ENCODE data around the gene IQCM.

GRCh38 chr4:149499726-149500125 lies 315.9 kb downstream of the IQCM start:
- TF ChIP-seq CTCF (tag by site-specific recombination; IDR thresholded peaks at IDR 0.05) (no peak), ZNF654 (tag by site-specific recombination; IDR thresholded peaks at IDR 0.05; ENCODE audit: low read depth) (no peak), SP2 (tag by site-specific recombination; IDR thresholded peaks at IDR 0.05) (no peak), ZNF785 (tag by site-specific recombination; IDR thresholded peaks at IDR 0.05) (no peak), ZNF404 (tag by site-specific recombination; IDR thresholded peaks at IDR 0.05) (no peak), ZBTB7A (tag by site-specific recombination; IDR thresholded peaks at IDR 0.05; ENCODE audit: low read depth) (no peak), ZNF133 (tag by site-specific recombination; IDR thresholded peaks at IDR 0.05) (no peak), ZNF776 (tag by site-specific recombination; IDR thresholded peaks at IDR 0.05; ENCODE audit: borderline replicate concordance) (no peak), REST (tag by site-specific recombination; IDR thresholded peaks at IDR 0.05) (no peak), ZEB2 (tag by site-specific recombination; IDR thresholded peaks at IDR 0.05) (no peak), SCRT2 (tag by site-specific recombination; IDR thresholded peaks at IDR 0.05) (no peak), ZBTB17 (tag by site-specific recombination; IDR thresholded peaks at IDR 0.05) (no peak), ZNF18 (tag by site-specific recombination; IDR thresholded peaks at IDR 0.05) (no peak)
